Measurements from ENCODE around the gene ABCA8.
"Not testable (repeated sequence)": the region's sequence is repeated elsewhere in the genome, so short reads cannot be mapped to it uniquely, and the experiment has no call there.

Gene ABCA8

GRCh38 chr17:68957944-68958343 is 2.8 kb upstream of the ABCA8 start:
- Histone ChIP-seq H3K4me3 (ENCODE audit: low read depth in 1 of 2, low read length in 1 of 2) (no peak overlapping the region), H3K9me3 (no peaks in the 10 kb centered on the region), H3K36me3 (no peaks in the 10 kb centered on the region), H3K27me3 (no peaks in the 10 kb centered on the region), H3K4me1 (ENCODE audit: control insufficient read depth in 1 of 2, insufficient read depth in 1 of 2, low read depth in 1 of 2, low read length in 1 of 2) (no peaks in the 10 kb centered on the region), H3K27ac (no peak overlapping the region)
- TF ChIP-seq, protein P1, sequence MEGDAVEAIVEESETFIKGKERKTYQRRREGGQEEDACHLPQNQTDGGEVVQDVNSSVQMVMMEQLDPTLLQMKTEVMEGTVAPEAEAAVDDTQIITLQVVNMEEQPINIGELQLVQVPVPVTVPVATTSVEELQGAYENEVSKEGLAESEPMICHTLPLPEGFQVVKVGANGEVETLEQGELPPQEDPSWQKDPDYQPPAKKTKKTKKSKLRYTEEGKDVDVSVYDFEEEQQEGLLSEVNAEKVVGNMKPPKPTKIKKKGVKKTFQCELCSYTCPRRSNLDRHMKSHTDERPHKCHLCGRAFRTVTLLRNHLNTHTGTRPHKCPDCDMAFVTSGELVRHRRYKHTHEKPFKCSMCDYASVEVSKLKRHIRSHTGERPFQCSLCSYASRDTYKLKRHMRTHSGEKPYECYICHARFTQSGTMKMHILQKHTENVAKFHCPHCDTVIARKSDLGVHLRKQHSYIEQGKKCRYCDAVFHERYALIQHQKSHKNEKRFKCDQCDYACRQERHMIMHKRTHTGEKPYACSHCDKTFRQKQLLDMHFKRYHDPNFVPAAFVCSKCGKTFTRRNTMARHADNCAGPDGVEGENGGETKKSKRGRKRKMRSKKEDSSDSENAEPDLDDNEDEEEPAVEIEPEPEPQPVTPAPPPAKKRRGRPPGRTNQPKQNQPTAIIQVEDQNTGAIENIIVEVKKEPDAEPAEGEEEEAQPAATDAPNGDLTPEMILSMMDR (IDR thresholded peaks at IDR 0.05): no peak

DNA sequence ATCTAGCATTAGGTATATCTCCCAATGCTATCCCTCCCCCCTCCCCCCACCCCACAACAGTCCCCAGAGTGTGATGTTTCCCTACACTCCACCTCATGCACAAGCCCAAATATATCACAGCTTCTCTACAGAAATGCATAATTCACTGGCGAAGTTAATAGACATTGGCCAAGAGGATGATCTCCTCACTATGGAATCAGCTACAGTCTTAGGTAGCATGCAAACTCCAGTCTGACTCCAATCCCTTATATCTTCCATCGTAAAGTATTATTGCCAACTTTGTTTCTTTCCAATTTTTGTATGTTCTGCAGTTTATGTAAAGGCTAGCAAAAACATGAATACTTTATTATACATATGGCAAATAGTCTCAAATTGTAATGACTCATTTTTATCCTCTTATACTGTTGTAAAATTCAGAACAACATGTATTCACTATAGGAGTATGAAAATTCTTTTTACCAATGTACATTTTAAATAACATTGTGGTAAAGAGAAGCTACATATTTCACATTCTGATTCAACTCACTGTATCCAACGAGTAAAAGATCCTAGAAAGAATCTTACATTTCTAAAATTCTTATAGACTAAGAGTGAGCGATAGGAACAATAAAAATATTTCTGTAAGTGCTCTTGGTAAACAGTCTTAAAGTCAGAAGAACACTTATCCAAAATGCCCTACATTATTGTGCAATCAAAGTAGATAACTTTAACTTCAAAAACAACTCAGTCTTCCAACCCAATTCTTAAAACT is 871 bp downstream of the ABCA8 start:
- TF ChIP-seq, protein P1 (IDR thresholded peaks at IDR 0.05): no peak
- no peak overlapping the region for H3K4me3 ChIP-seq (ENCODE audit: low read depth in 1 of 2, low read length in 1 of 2)
- no peaks in the 10 kb centered on the region for H3K4me1 ChIP-seq (ENCODE audit: control insufficient read depth in 1 of 2, insufficient read depth in 1 of 2, low read depth in 1 of 2, low read length in 1 of 2)
- H3K9me3 ChIP-seq: no peaks in the 10 kb centered on the region
- H3K27ac ChIP-seq: no peak overlapping the region
- no peaks in the 10 kb centered on the region for H3K36me3 ChIP-seq
- H3K27me3 ChIP-seq: no peaks in the 10 kb centered on the region

- no peaks in the 10 kb centered on the region for H3K4me1 ChIP-seq (ENCODE audit: control insufficient read depth in 1 of 2, insufficient read depth in 1 of 2, low read depth in 1 of 2, low read length in 1 of 2)
- TF ChIP-seq, protein P1 (IDR thresholded peaks at IDR 0.05): no peak
- no peak overlapping the region for H3K27ac ChIP-seq
- no peaks in the 10 kb centered on the region for H3K36me3 ChIP-seq
- no peaks in the 10 kb centered on the region for H3K27me3 ChIP-seq
- no peaks in the 10 kb centered on the region for H3K9me3 ChIP-seq
- H3K4me3 ChIP-seq (ENCODE audit: low read depth in 1 of 2, low read length in 1 of 2): no peak overlapping the region
These were observed 1.7 kb downstream of the ABCA8 start for GRCh38 chr17:68953340-68953997.

GRCh38 chr17:68950725-68951124 is 4.5 kb downstream of the ABCA8 start:
- Histone ChIP-seq H3K27ac (no peak overlapping the region), H3K4me3 (ENCODE audit: low read depth in 1 of 2, low read length in 1 of 2) (no peak overlapping the region), H3K36me3 (no peaks in the 10 kb centered on the region), H3K4me1 (ENCODE audit: control insufficient read depth in 1 of 2, insufficient read depth in 1 of 2, low read depth in 1 of 2, low read length in 1 of 2) (no peaks in the 10 kb centered on the region), H3K27me3 (no peaks in the 10 kb centered on the region), H3K9me3 (no peaks in the 10 kb centered on the region)
- TF ChIP-seq, protein P1 (IDR thresholded peaks at IDR 0.05): no peak

- H3K36me3 ChIP-seq; H3K4me1 ChIP-seq (ENCODE audit: control insufficient read depth in 1 of 2, insufficient read depth in 1 of 2, low read depth in 1 of 2, low read length in 1 of 2); H3K27me3 ChIP-seq; H3K27ac ChIP-seq; H3K9me3 ChIP-seq; H3K4me3 ChIP-seq (ENCODE audit: low read depth in 1 of 2, low read length in 1 of 2): not testable (repeated sequence)
These were observed 7.3 kb downstream of the ABCA8 start for GRCh38 chr17:68947868-68948267.

GRCh38 chr17:68944435-68945035 is 10.7 kb downstream of the ABCA8 start:
- TF ChIP-seq, protein P1 (IDR thresholded peaks at IDR 0.05): no peak
- H3K27ac ChIP-seq: no peak overlapping the region
- H3K4me1 ChIP-seq (ENCODE audit: control insufficient read depth in 1 of 2, insufficient read depth in 1 of 2, low read depth in 1 of 2, low read length in 1 of 2): no peaks in the 10 kb centered on the region
- no peak overlapping the region for H3K4me3 ChIP-seq (ENCODE audit: low read depth in 1 of 2, low read length in 1 of 2)
- H3K36me3 ChIP-seq: no peaks in the 10 kb centered on the region
- H3K9me3 ChIP-seq: no peaks in the 10 kb centered on the region
- no peaks in the 10 kb centered on the region for H3K27me3 ChIP-seq

- H3K4me3 ChIP-seq (ENCODE audit: low read depth in 1 of 2, low read length in 1 of 2); H3K9me3 ChIP-seq; H3K36me3 ChIP-seq; H3K27ac ChIP-seq; H3K4me1 ChIP-seq (ENCODE audit: control insufficient read depth in 1 of 2, insufficient read depth in 1 of 2, low read depth in 1 of 2, low read length in 1 of 2); H3K27me3 ChIP-seq: not testable (repeated sequence)
These were observed 11.4 kb downstream of the ABCA8 start for GRCh38 chr17:68943812-68944182.

Measured in neutrophil (primary cell).